NCI-H2029 (cell line): ENCODE measurements around the gene DNAL1.
"Not testable (repeated sequence)": the region's sequence is repeated elsewhere in the genome, so short reads cannot be mapped to it uniquely, and the experiment has no call there.

ENCODE experiments used
- DNase-seq: peaks from one replicate; lab custom pipeline; 2025; lab: John Stamatoyannopoulos, UW

Gene DNAL1

GRCh38 chr14:73708076-73708475 is 63.3 kb downstream of the DNAL1 start:
- DNase-seq: not testable (repeated sequence)

GRCh38 chr14:73709904-73710469 is 65.2 kb downstream of the DNAL1 start:
- DNase-seq: no peak

- no peak for DNase-seq
Observed at GRCh38 chr14:73710737-73711136, 66.0 kb downstream of the DNAL1 start.

- no peak for DNase-seq
Observed at GRCh38 chr14:73712071-73712506, 67.3 kb downstream of the DNAL1 start.

GRCh38 chr14:73712540-73713180 is 67.9 kb downstream of the DNAL1 start:
- peak; percentile 7 for DNase-seq

GRCh38 chr14:73713206-73713802 is 68.5 kb downstream of the DNAL1 start:
- DNase-seq: no peak

- DNase-seq: peak; percentile 7
Observed at GRCh38 chr14:73713803-73714655, 69.2 kb downstream of the DNAL1 start, which contains the start of gene PNMA1. Gene PNMA1, minus strand, starts transcription at chr14:73714384. Its CDS starts 745 bp downstream, at chr14:73713639.

GRCh38 chr14:73714656-73715081 is 69.9 kb downstream of the DNAL1 start:
- DNase-seq: no peak

- no peak for DNase-seq
Observed at GRCh38 chr14:73715707-73716106, 70.9 kb downstream of the DNAL1 start.

- no peak for DNase-seq
Observed at GRCh38 chr14:73717266-73717665, 72.5 kb downstream of the DNAL1 start.

GRCh38 chr14:73717711-73718417 is 73.1 kb downstream of the DNAL1 start:
- no peak for DNase-seq

GRCh38 chr14:73718418-73719251 is 73.8 kb downstream of the DNAL1 start:
- DNase-seq: no peak

- DNase-seq: no peak
Observed at GRCh38 chr14:73719361-73719760, 74.6 kb downstream of the DNAL1 start.

GRCh38 chr14:73719791-73720190 is 75.0 kb downstream of the DNAL1 start:
- no peak for DNase-seq

GRCh38 chr14:73720636-73721035 is 75.8 kb downstream of the DNAL1 start:
- DNase-seq: no peak

- no peak for DNase-seq
Observed at GRCh38 chr14:73721101-73721821, 76.5 kb downstream of the DNAL1 start.

GRCh38 chr14:73722581-73722980 is 77.8 kb downstream of the DNAL1 start:
- DNase-seq: no peak

GRCh38 chr14:73723406-73723796 is 78.6 kb downstream of the DNAL1 start:
- no peak for DNase-seq

- no peak for DNase-seq
Observed at GRCh38 chr14:73723797-73724661, 79.2 kb downstream of the DNAL1 start.
